Sciatic nerve (tissue), 2 donors: ENCODE results near the gene NANOS1. TPM values are rescaled to one million over a fixed set of nuclear protein-coding genes. Genes with fewer than 3 reads are reported as not detected.

Experiments used
- ATAC-seq: fragments of 200-7000 bp; cut with Tn5 transposase; one replicate; pipeline ENCODE4 v1.9.1; 2020; ENCODE audit warnings: mild to moderate bottlenecking, moderate library complexity
- DNase-seq: peaks from one replicate; pipeline ENCODE4 v3.0.0-alpha.2; 2020; ENCODE audit warnings: low spot score
- intact Hi-C: fragments of 100-400 bp; cut with DNase I; formaldehyde crosslinking; loops from one replicate; pipeline ENCODE4 v1.14.2; 2022
- total RNA-seq: library from RNA; stranded (reverse); fragmentation: NEBNext Ultra II Directional; extraction: Animal tissue kit (Norgen Biotek cat#: 25700); gene quantifications from one replicate; pipeline ENCODE4 v1.2.1, GENCODE V29; 2021
- donor health status: DM: no; HTN: no; CAD: no.
- donor health status: DM: no; HTN: no; CAD: no.

Gene NANOS1
- total RNA-seq, 1 donor from 2014 or later: 3.5 TPM

DNA sequence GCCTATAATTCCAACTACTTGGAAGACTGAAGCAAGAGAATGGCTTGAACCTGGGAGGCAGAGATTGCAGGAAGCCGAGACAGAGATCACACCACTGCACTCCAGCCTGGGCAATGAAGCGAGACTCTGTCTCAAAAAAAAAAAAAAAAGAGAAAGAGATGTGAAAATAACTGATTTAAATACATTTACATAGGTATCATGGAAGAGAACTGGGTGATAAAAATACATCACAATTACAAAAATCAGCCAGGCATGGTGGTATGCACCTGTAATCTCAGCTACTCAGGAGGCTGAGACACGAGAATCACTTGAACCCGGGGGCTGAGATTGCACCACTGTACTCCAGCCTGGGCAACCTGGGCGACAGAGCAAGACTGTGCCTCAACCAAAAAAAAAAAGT is 19.8 kb downstream of the NANOS1 start:
- no peak for DNase-seq
- no peak for ATAC-seq
- intact Hi-C loops: no loop called here

DNA sequence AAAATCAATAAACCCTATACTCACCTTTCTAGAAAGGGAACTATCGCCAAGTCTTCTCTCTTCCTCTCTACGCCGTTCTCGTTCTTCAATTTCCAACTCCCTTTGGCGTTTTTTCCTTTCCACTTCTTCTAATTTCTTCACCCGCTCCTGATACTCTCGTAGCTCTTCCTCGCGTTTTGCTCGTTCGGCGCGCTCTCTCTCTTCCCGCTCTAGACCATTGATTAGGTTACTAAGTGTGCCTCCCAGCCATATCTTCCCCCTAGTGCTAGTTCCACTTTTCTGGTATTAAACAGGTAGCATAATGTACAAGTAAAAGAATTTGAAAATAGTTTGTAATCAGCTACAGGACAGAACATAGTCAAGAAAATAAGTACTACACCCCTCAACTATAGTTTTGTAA is 20.3 kb downstream of the NANOS1 start:
- DNase-seq: no peak
- ATAC-seq: no peak
- intact Hi-C loops: no loop called here

DNA sequence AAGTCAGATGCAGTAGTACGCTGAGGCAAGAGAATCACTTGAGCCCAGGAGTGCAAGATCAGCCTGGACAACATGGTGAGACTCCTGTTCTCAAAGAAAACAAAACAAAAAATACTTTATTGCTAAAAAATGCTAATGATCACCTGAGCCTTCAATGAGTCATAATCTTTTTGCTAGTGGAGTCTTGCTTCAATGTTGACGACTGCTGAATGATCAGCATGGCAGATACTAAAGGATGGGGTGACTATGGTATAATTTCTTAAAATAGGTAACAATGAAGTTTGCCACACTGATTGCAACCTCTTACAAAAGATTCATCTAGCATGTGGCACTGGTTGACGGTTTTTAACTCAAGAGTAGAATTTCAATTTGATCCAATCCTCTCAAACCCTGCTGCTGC is 22.3 kb downstream of the NANOS1 start:
- ATAC-seq (no peak), DNase-seq (no peak)
- intact Hi-C loops: no loop called here

DNA sequence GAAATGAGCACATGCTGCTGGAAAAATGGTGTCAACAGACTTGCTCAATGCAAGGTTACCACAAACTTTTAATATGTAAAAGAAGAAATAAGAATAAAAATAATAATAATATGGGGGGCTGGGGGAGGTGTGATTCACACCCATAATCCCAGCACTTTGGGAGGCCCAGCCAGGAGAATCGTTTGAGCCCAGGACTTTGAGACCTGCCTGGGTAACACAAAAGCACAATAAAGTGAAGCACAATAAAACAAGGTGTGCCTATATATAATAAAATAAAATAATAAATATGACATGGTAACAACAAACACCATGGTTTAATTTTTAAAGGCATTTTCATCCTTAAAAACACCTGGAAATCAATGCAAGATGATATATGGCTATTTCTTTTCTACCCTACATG is 26.0 kb downstream of the NANOS1 start:
- no peak for ATAC-seq
- intact Hi-C loops: no loop called here
- DNase-seq: no peak

DNA sequence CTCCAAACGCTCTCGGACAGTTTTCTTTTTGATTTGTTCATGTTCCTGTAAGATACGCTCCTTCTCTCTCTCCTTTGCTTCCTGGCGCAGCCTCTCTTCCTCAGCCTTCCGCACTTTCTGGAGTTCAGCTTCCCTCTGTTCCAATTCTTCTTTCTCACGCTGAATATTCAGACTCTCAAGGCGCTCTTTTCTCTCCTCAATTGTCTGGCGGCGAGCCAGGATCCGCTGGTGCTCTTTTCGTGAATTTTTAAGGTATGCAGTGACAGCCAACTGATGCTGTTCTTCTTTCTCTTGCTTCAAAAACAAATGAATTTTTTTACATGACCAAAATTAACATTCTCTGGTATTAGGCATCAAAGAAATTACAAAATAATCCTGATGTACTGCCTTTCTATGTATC is 28.5 kb downstream of the NANOS1 start:
- intact Hi-C loops: no loop called here
- ATAC-seq (no peak), DNase-seq (no peak)

DNA sequence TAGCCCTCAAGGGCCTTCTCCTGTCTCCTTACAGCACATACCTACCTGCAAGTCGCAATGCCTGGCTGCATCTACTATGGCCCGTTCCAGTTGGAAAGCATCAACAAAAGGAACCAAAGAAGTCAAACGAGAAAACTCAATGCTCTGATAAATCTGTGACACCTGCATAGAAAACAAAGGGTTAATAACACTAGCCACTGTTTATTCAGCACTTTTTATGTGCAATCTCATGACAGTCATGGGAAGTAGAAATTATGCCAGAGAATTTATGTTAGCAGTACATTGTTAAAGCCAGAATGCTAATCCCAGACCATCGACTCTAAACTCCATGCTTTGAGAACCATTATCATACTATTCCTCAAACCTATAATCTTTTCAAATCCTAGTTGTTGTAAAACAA is 30.0 kb downstream of the NANOS1 start:
- no peak for ATAC-seq
- DNase-seq: no peak
- intact Hi-C loops: no loop called here

DNA sequence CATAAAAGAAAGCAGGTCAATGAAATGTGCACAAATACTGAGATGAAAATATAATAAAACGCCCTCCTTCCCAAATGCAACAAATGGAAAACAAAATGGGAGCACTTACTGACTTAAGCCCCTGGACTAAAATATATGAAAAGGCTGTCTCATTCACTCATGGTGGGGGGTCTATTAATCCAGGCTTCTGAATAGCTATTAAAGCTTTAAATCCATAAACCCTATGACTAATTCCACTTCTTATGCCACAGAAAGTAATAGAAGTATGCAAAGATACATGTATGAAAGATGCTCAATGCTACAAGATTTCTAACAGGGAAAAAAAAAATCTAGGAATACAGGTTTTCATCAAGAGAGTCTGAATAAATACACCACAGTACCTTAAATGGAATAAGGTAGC is 30.6 kb downstream of the NANOS1 start:
- ATAC-seq: no peak
- DNase-seq: no peak
- intact Hi-C loops: no loop called here

DNA sequence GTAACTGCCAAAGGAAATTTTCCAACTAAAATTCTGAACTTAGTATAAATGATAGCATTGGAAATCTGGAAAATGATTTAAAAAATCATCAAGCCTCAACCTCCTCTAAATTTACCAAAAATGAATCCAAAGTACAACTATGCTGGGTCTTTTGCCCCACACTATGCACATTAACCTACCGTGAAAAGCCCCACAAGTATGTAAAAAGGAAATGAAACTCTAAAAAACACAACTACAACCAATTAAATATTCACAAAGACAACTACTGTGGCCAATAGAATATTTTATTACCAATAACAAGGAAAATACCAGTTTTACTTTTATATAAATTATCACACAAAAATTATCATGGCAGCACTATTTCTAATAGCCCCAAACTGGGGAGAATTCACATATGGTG is 31.8 kb downstream of the NANOS1 start:
- ATAC-seq (no peak), DNase-seq (no peak)
- intact Hi-C loops: no loop called here

DNA sequence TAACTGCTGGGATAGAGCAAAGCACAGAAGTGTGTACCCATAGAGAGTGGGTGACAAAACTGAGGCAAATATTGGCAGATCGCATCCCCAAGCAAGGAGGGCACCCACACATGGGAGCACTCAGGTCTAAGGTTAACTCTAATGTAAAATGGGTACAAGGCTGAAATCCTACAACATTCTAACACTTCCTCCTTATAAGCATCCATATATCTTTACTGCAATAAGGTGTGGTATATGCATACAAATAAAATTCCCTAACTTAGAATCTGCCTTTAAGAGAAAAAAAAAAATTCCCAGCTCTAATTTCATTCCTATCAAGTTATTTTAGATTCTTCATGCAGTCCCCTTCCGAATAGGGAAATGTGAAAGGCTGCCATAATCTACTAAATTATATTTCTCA is 32.4 kb downstream of the NANOS1 start:
- DNase-seq: no peak
- no peak for ATAC-seq
- intact Hi-C loops: no loop called here

DNA sequence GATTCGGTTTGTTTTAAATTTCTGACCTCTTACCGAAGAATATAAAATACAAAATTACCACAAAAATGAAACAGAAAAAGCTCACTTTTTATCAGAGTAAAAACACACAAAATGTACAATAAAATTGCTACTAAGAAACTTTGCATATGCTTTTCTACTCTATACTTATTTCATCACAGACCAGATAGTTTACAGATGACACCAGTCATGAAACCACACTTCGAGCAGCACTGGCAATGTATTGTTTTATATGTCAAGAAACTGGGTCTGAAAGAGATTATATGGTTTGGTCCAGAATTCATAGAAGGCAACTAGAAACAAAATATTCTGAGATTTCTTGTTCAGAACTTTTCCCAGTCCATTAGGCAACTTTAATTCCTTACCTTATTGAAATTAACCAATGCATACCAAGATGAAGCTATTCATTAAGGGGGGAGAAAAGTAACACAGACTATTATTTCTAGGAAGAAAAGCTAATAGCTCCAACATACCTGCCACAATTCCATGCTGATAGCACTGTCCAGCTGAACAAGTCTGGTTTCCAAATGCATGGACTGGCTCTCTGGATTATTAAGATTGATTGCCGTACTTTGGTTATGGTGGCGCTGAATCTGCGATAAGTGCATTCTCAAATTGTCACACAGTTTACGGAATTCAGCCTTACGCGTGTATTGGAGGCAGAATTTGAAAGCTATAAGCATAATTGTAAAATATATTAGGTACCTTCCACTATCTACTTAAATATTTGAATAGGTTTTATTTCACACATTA is 41.1 kb downstream of the NANOS1 start:
- no peak for DNase-seq
- ATAC-seq: no peak
- intact Hi-C loops: no loop called here

DNA sequence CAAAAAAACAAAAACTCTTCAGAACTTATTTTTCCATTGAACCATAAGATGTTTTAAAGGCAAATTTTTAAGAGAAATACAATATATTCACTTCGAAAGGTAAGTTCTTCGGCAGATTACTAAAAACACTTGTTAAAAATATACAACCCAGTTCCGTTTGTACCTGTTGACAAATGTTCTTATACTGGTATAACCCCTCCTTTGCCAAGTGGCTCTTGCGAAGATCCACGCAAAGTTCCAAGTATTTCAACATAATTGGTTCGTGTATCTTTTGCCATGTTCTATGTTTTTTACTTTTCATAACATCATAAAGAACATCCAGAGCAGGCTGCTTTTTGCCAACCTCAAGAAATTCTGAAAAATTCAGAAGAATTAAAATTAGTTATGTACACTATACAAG is 44.1 kb downstream of the NANOS1 start:
- intact Hi-C loops: no loop called here
- ATAC-seq (no peak), DNase-seq (no peak)

DNA sequence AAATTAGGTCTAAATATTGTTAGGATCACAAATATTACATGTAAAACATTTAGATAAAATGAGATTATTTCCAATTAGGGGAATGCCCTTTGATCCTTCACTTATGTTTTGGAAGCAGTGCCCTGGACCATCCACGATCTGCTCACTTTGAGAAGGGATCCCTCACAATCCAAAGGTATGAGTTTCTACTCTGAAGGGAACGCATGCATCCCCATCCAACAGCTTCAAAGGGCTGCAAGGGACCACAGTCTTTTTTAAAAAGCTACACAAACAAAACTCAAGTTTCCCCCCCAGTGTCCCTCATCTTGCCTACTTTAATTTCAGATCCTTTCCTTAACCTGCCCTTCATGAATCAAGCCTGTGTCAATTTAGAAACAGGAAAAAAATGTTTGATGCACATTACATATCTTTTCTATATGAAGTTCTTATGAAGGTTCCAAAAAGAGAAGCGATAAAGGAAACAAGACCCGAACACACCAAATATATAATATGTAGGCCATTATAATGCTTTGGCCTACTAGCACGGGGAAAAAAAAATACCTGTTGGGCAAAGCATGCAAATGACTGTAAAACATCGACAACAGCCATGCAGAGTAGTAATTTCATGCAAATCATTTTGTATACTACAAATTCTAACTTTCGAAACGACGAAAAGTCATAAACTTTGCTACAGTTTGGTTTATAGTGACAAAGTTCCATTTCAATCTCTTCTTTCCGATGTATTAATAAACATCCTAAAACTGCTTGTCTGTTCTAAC is 49.1 kb downstream of the NANOS1 start:
- intact Hi-C loops: no loop called here
- ATAC-seq: no peak
- no peak for DNase-seq

DNA sequence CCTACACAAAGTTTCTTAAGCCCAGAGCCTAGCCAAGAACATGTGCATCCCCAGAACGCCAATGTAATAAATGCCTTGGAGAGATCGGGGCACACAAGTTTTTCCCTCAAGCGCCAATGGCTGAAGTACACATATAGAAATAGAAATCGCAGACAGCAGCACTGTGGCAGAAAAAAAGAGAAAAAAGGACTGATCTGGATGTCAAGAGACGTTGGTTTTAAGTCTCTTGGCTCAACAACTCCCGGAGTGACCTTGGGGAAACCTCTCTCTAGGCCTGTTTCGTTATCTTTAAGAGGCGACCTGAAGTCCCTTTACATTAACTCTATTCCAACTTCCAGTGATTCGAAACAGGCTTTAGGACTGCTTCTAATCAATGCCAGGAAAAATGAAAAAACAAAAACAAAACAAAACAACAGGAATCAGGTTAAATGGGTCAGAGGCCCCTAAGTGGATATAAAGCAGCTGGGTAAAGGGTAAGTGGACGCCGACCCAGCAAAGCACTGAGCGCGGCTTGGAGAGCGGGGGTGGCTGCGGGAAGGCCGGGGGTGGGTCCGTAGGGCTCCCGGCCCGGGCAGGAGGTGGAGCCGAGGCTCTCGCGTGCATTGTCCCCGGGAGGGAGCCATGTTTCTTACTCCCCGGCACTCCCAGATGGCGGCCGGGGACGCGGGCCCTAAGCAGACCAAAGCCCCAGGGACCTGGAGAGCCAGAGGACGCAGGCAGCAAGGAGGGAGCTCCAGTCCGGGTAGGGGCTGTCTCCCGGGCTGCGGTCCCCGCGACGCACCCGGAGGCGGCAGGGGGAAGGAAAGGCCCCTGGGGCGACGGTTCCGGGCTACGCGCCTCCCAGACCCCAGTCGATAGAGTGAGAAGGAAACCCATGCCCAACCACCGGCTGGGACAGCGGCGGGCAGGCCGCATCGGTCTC is 50.3 kb downstream of the NANOS1 start:
- intact Hi-C loops: no loop called here
- ATAC-seq: peak; percentile 87
- DNase-seq: peak; percentile 82

DNA sequence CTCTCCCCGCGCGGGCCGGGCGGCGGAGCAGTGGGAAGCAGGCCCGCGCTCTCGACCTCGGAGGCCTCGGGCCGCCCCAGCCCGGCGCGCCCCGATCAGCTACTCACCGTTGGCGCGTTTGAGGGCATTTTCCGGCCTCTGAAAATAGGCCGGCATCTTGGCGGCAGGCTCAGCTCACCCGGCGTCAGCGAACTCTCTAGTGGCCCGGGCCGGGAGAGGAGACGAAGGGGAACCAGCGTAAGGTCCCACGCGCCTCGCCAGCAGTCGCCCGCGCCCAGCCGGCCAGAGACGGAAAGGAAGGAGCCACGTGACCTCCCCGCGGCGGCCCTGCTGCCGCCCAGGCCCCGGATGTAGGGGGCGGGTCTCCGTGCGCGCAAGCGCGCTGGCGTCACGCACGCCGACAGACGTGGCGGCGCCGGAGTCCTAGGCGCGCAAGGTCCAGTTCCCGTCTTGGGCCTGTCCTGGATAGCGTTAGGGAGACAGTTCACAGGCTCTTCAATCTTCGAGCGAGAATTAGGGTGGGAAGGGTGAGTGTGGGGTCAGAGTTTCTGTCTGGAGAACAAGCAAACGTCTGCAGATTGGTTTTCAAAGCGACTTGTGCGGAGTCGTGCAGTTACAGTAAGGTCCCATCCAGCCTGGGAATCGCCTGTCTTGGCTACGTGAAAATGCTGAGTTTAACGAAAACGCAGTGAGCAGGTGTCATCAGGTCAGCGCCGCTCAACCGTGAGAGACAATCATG is 51.2 kb downstream of the NANOS1 start, which contains the start of gene EIF3A:
TSS of gene EIF3A (minus strand) at position 297 of the 739 bp plus-strand sequence. CDS start at position 156, 141 bp downstream.
- intact Hi-C loops: no loop called here

More for the DNA sequence above, 51.2 kb downstream of the NANOS1 start, which contains the start of gene EIF3A:
- ATAC-seq: peak; percentile 98
- peak; percentile 96 for DNase-seq

Other genes starting within 250 kb of the NANOS1 start
- gene EIF3A, start 51.1 kb downstream of the NANOS1 start, total RNA-seq: 96.5 TPM
- gene DENND10, start 74.4 kb downstream of the NANOS1 start, total RNA-seq: 32.1 TPM
- gene SFXN4, start 136.0 kb downstream of the NANOS1 start, total RNA-seq: 13.5 TPM
- gene PRDX3, start 149.1 kb downstream of the NANOS1 start, total RNA-seq: 62.3 TPM
- gene GRK5, start 177.9 kb downstream of the NANOS1 start, total RNA-seq: 54.1 TPM